SK-N-MC (cell line): ENCODE results near the gene IL23A.

ENCODE experiments used
- EZH2 ChIP-seq: fragments of 200-600 bp; sonication (generic); IDR thresholded peaks from one replicate; pipeline ENCODE4 v1.6.1; 2017; ENCODE audit warnings: antibody characterized with exemption
- POLR2AphosphoS5 ChIP-seq: IDR thresholded peaks from 2 replicates; pipeline ENCODE4 v1.6.1; 2012; ENCODE audit warnings: mild to moderate bottlenecking, low read depth, low read length, borderline replicate concordance

DNA sequence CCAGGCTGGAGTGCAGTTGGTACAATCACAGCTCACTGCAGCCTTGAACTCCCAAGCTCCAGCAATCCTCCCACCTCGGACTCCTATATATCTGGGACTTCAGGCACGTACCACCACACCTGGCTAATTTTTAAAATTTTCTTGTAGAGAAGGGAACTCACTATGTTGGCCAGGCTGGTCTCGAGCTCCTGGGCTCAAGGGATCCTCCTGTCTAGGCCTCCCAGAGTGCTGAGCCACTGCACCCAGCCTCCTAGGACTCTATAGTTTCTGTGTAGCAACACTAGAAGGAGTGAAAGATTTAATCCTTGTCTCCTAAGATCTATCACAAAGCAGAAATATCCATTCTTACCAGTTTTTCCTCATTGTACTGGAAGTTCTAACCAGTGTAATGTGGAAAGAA, 28.3 kb downstream of the IL23A start:
- TF ChIP-seq EZH2 (no peak), POLR2AphosphoS5 (no peak)
